GM12874 (cell line): ENCODE measurements around the gene WHRN.
A peak's percentile ranks its signal among the peaks of the same experiment; 100 is the strongest.

Source experiments
- CTCF ChIP-seq: IDR thresholded peaks from 2 replicates; pipeline ENCODE4 v1.5.1; 2011; ENCODE audit warnings: low read depth, mild to moderate bottlenecking, control low read depth, low read length, moderate library complexity; ENCODE audit not compliant: insufficient read depth

Gene WHRN

GRCh38 chr9:114513055-114513958 is 8.0 kb upstream of the WHRN start:
- no peak for TF ChIP-seq CTCF

GRCh38 chr9:114511978-114512874 is 7.0 kb upstream of the WHRN start:
- no peak for TF ChIP-seq CTCF

DNA sequence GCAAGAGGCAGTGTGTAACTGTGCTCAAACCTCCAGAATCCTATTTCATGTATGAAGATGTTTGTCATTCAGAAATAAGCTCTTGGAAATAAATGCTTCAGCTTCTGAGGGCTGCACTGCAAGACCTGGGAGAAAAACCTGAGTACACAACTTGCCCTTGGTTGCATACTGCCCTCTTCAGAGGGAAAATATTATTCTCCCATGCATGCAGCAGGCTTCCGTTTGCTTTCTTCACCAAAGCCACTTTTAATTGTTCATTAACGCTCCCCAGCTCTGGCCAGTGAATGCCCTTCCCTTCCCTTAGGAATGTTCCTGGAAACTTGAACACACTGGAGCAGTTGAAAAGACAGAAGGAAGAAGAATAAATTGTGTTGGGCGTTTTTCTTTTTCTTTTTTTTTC is 2.5 kb upstream of the WHRN start:
- TF ChIP-seq CTCF: peak; percentile 44

DNA sequence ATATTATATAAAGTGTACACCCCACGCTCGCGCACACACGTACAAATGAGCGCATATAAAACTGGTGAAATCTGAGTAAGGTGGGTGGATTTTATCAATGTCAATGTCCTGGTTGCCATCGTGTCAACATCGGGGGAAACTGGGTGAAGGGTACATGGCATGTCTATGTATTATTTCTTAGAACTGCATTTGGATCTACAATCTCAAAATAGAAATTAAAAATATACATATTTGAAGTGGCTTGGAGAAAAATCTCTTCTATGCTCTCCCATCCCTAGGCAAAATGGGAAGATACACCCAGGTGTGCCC is 763 bp upstream of the WHRN start:
- TF ChIP-seq CTCF: no peak

DNA sequence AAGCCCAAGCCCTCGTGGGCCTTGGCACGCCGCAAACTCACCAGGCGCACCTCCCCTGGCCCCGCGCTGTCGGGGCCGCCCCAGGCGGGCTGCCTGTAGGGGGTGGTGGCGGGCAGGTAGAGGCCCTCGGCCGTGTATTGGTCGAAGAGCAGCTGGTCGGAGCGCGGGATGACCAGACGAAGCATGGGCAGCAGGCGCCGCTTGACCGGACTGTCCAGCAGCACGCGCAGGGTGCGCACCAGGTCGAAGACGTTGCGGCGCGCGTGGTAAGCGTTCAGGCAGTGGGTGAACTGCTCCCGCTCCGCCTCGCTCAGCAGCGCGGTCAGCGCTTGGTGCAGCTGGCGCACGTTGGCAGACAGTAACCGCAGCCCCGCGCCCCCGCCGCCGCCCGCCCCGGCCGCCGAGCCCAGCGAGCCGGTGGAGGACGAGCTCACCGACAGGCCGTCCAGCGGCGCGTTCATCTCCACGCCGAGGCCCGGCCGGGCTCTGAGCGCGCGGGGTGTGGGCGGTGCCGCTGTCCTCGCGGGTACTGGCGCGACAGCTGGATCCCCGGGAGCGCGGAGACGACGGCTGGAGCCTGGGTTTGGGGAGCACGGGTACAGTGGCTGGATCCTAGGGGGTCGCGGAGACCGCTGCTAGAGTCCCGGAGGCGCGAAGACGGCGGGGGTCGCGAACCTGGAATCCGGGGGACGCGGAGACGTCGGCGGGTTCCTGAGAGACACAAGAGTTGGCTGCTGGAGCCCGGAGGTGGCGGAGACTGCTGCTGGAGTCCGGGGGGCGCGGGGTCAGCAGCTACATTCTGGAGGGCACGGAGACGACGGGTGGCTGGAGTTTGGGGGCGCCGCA is 709 bp downstream of the WHRN start:
- TF ChIP-seq CTCF: 0 out of 2 replicates have a peak, but pooled peaks have one; percentile 22

DNA sequence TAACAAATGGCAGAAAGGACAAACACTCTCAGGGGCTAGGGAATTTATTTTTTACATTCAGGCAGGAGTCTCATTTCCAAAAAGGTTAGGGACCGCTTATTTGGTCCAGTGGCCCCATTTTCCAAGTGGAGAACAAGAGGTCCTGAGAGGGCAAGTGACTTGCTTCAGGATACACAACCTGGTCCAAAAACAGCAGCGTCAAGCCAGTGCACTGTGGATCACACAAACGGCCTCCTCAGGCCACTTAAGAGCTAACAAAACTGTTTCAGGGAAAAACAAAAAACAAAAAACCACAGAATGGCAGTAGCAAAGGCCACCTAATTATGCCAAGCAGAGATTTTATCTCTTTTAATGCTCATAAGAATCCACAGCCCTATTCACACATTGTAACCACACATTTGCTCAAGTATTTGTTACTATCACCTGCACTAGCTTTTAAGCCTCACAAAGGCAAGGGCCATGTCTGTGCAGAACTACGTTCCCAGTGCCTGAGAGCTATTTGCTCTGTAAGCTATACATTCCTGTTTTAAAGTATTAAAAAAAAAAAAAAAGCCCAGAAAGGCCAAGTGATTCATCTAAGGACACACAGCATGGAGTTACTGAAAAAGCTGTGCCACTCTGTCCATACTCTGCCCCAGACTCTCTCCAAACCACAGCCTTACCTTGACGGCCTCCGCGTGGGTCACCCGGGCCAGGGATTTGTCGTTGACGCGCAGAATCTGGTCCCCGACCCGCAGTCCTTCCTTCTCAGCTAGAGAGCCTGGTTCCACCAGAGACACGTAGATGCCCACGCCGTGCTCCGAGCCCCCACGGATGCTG is 1.5 kb downstream of the WHRN start:
- TF ChIP-seq CTCF: no peak
